ENCODE results near the gene GALNTL6. TPM values are rescaled to one million over a fixed set of nuclear protein-coding genes. Genes with fewer than 3 reads are reported as not detected.
A peak's percentile ranks its signal among the peaks of the same experiment; 100 is the strongest.

The GALNTL6 gene
- total RNA-seq, 1 donor, result under 0.01 TPM

DNA sequence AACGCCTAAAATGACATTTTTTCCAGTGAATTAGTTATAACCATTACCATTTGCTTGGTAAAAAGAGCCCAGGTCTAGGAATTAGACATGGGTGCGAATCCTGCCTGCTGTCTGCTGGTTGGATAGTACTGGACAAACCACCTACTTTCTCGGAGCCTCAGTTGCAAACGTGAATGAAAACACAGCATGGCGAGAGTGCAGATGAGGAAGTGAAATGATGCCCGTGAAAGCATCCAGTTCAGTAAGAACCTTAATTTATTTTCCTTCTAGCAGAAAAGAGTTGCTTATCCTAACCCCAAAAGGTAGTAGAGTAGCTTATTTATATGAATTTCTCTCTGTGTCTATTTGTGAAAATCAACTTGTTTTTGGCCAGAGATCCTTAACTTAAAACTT lies 1184.0 kb downstream of the GALNTL6 start:
- Histone ChIP-seq H3K27ac (ENCODE audit: low read depth, low read length) (peak overlapping the region; percentile 71), H3K27me3 (ENCODE audit: insufficient read depth, low read length) (no peaks in the 10 kb centered on the region), H3K4me1 (ENCODE audit: insufficient read depth, low read length) (peaks cover 36% of the 10 kb centered on the region), H4K20me1 (ENCODE audit: insufficient read depth, low read length) (no peaks in the 10 kb centered on the region), H2AFZ (ENCODE audit: low read length) (peak overlapping the region; percentile 81), H3K79me2 (ENCODE audit: insufficient read depth, low read length) (no peaks in the 10 kb centered on the region), H3K4me2 (ENCODE audit: insufficient read depth, low read length) (no peak overlapping the region), H3K9me3 (ENCODE audit: low read depth, low read length) (no peaks in the 10 kb centered on the region), H3K4me3 (ENCODE audit: insufficient read depth, low read length) (no peak overlapping the region), H3K36me3 (ENCODE audit: insufficient read depth, low read length) (no peaks in the 10 kb centered on the region)
- TF ChIP-seq, protein P1, sequence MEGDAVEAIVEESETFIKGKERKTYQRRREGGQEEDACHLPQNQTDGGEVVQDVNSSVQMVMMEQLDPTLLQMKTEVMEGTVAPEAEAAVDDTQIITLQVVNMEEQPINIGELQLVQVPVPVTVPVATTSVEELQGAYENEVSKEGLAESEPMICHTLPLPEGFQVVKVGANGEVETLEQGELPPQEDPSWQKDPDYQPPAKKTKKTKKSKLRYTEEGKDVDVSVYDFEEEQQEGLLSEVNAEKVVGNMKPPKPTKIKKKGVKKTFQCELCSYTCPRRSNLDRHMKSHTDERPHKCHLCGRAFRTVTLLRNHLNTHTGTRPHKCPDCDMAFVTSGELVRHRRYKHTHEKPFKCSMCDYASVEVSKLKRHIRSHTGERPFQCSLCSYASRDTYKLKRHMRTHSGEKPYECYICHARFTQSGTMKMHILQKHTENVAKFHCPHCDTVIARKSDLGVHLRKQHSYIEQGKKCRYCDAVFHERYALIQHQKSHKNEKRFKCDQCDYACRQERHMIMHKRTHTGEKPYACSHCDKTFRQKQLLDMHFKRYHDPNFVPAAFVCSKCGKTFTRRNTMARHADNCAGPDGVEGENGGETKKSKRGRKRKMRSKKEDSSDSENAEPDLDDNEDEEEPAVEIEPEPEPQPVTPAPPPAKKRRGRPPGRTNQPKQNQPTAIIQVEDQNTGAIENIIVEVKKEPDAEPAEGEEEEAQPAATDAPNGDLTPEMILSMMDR (IDR thresholded peaks at IDR 0.05; ENCODE audit: extremely low read depth, low read depth, low read length), result no peak
- DNase-seq (ENCODE audit: insufficient read length, low spot score, missing footprints), result no peak

DNA sequence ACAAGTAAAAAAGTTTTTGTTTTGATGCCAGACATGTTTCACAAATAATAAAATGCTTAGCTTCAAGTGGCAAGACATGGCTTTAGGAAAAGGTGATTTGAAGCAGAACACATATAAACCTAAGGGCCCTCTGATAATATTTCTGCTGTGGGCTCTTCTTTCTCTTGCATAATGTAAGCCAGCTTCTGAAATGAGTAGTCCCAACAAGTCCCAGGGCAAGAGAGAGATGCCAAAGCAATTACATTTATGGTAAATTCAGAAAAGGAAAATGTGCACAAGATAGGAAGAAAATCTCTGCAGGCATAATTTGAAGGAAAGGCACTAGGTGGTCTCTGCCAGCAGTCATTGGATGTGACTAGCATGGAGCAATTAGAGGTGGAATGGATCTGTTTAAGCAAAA lies 1184.7 kb downstream of the GALNTL6 start:
- H3K36me3 ChIP-seq (ENCODE audit: insufficient read depth, low read length), result no peaks in the 10 kb centered on the region
- H4K20me1 ChIP-seq (ENCODE audit: insufficient read depth, low read length), result no peaks in the 10 kb centered on the region
- TF ChIP-seq, protein P1 (IDR thresholded peaks at IDR 0.05; ENCODE audit: extremely low read depth, low read depth, low read length), result no peak
- H3K4me3 ChIP-seq (ENCODE audit: insufficient read depth, low read length), result no peak overlapping the region
- peak overlapping the region; percentile 79 for H3K4me2 ChIP-seq (ENCODE audit: insufficient read depth, low read length)
- no peaks in the 10 kb centered on the region for H3K79me2 ChIP-seq (ENCODE audit: insufficient read depth, low read length)
- H3K9me3 ChIP-seq (ENCODE audit: low read depth, low read length), result no peaks in the 10 kb centered on the region
- H3K4me1 ChIP-seq (ENCODE audit: insufficient read depth, low read length), result peaks cover 36% of the 10 kb centered on the region
- DNase-seq (ENCODE audit: insufficient read length, low spot score, missing footprints), result peak; percentile 21
- H2AFZ ChIP-seq (ENCODE audit: low read length), result no peak overlapping the region
- no peaks in the 10 kb centered on the region for H3K27me3 ChIP-seq (ENCODE audit: insufficient read depth, low read length)
- H3K27ac ChIP-seq (ENCODE audit: low read depth, low read length), result peak overlapping the region; percentile 85

- Histone ChIP-seq H3K36me3 (ENCODE audit: insufficient read depth, low read length) (no peaks in the 10 kb centered on the region), H2AFZ (ENCODE audit: low read length) (no peak overlapping the region), H4K20me1 (ENCODE audit: insufficient read depth, low read length) (no peaks in the 10 kb centered on the region), H3K4me1 (ENCODE audit: insufficient read depth, low read length) (peaks cover 36% of the 10 kb centered on the region), H3K9me3 (ENCODE audit: low read depth, low read length) (no peaks in the 10 kb centered on the region), H3K4me2 (ENCODE audit: insufficient read depth, low read length) (peak overlapping the region; percentile 79), H3K4me3 (ENCODE audit: insufficient read depth, low read length) (peak overlapping the region; percentile 30), H3K27ac (ENCODE audit: low read depth, low read length) (peak overlapping the region; percentile 85), H3K27me3 (ENCODE audit: insufficient read depth, low read length) (no peaks in the 10 kb centered on the region), H3K79me2 (ENCODE audit: insufficient read depth, low read length) (no peaks in the 10 kb centered on the region)
- TF ChIP-seq, protein P1 (IDR thresholded peaks at IDR 0.05; ENCODE audit: extremely low read depth, low read depth, low read length), result no peak
- peak; percentile 70 for DNase-seq (ENCODE audit: insufficient read length, low spot score, missing footprints)
Measured at GRCh38 chr4:172998527-172999469, 1185.6 kb downstream of the GALNTL6 start.

GRCh38 chr4:173001571-173001970 lies 1188.4 kb downstream of the GALNTL6 start:
- Histone ChIP-seq H3K9me3 (ENCODE audit: low read depth, low read length) (no peaks in the 10 kb centered on the region), H3K4me2 (ENCODE audit: insufficient read depth, low read length) (no peak overlapping the region), H2AFZ (ENCODE audit: low read length) (no peak overlapping the region), H3K27me3 (ENCODE audit: insufficient read depth, low read length) (peaks cover 12% of the 10 kb centered on the region), H4K20me1 (ENCODE audit: insufficient read depth, low read length) (no peaks in the 10 kb centered on the region), H3K4me1 (ENCODE audit: insufficient read depth, low read length) (peaks cover 34% of the 10 kb centered on the region), H3K36me3 (ENCODE audit: insufficient read depth, low read length) (no peaks in the 10 kb centered on the region), H3K79me2 (ENCODE audit: insufficient read depth, low read length) (no peaks in the 10 kb centered on the region), H3K27ac (ENCODE audit: low read depth, low read length) (no peak overlapping the region), H3K4me3 (ENCODE audit: insufficient read depth, low read length) (no peak overlapping the region)
- TF ChIP-seq, protein P1 (IDR thresholded peaks at IDR 0.05; ENCODE audit: extremely low read depth, low read depth, low read length), result no peak
- DNase-seq (ENCODE audit: insufficient read length, low spot score, missing footprints), result no peak

Measured in osteoblast (primary cell).